Tibial artery (tissue), 4 donors: Measurements from ENCODE around the gene WDR55.
A peak's percentile ranks its signal among the peaks of the same experiment; 100 is the strongest.
"Not testable (repeated sequence)": the region's sequence is repeated elsewhere in the genome, so short reads cannot be mapped to it uniquely, and the experiment has no call there.

ENCODE experiments used
- DNase-seq, 2 donors: peaks; one replicate each; pipeline ENCODE4 v3.0.0-alpha.2; 2019
- H3K27ac ChIP-seq, 2 donors: fragments of 200-600 bp; sonication (generic) in 1 of 2; 1 replicate in 1 of 2; 2 replicates in 1 of 2; pipeline ENCODE4 v1.5.1; 2018 to 2019; ENCODE audit warnings: mild to moderate bottlenecking in 1 of 2
- H3K27me3 ChIP-seq, 2 donors: fragments of 200-600 bp; sonication (generic) in 1 of 2; one replicate each; pipeline versions ENCODE4 v1.5.1 to v1.6.0; 2016 to 2019
- H3K36me3 ChIP-seq, 3 donors: fragments of 200-600 bp; sonication (generic) in 2 of 3; one replicate each; pipeline ENCODE4 v1.5.1; 2016 to 2019; ENCODE audit warnings: mild to moderate bottlenecking in 2 of 3
- H3K4me1 ChIP-seq, 4 donors: fragments of 200-600 bp; sonication (generic) in 2 of 4; 1 replicate in 3 of 4; 2 replicates in 1 of 4; pipeline ENCODE4 v1.5.1; 2016 to 2019
- H3K4me3 ChIP-seq, 2 donors: fragments of 200-600 bp; sonication (generic) in 1 of 2; 1 replicate in 1 of 2; 2 replicates in 1 of 2; pipeline ENCODE4 v1.5.1; 2018 to 2019; ENCODE audit warnings: mild to moderate bottlenecking in 2 of 2
- H3K9me3 ChIP-seq, 3 donors: fragments of 200-600 bp; sonication (generic) in 1 of 3; one replicate each; pipeline ENCODE4 v1.5.1; 2016 to 2019
- CTCF ChIP-seq, 2 experiments: fragments of 200-600 bp in 1 of 2; fragments of 450-650 bp in 1 of 2; IDR thresholded peaks; one replicate each; pipeline ENCODE4 v1.5.1; 2017 to 2019; ENCODE audit warnings: antibody characterized with exemption in 2 of 2, mild to moderate bottlenecking in 1 of 2, moderate library complexity in 1 of 2
- intact Hi-C: fragments of 100-400 bp; cut with DNase I; formaldehyde crosslinking; loops from one replicate; pipeline ENCODE4 v1.15.0; 2023; ENCODE audit warnings: low total_unique reads

The WDR55 gene

DNA sequence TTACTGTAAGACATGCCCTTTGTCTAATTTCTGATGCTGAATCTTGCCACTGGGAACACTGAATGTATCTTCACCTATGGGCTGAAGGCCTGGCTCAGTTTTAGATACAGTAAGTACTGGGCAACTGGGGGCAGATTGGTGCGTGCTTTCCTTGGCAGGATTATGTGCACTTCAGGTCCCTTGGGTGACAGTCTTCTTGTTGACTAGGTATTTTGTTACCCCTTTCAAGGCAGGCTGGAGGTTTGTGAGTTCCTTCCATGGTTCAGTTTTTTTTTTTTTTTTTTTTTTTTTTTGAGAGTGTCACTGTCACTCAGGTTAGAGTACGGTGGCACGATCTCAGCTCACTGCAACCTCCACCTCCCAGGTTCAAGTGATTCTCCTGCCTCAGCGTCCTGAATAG, 43.1 kb downstream of the WDR55 start:
- TF ChIP-seq CTCF (IDR thresholded peaks at IDR 0.05) = no peak
- Histone ChIP-seq H3K27ac (no peak overlapping the region), H3K4me3 (no peak overlapping the region), H3K4me1 (peaks cover 0 to 9% (median 1%) of the 10 kb centered on the region in 4 donors), H3K9me3 (no peaks in the 10 kb centered on the region), H3K36me3 (peaks cover 35 to 51% (median 39%) of the 10 kb centered on the region in 3 donors), H3K27me3 (no peaks in the 10 kb centered on the region)
- DNase-seq = no peak
- intact Hi-C loops = no loop called here

DNA sequence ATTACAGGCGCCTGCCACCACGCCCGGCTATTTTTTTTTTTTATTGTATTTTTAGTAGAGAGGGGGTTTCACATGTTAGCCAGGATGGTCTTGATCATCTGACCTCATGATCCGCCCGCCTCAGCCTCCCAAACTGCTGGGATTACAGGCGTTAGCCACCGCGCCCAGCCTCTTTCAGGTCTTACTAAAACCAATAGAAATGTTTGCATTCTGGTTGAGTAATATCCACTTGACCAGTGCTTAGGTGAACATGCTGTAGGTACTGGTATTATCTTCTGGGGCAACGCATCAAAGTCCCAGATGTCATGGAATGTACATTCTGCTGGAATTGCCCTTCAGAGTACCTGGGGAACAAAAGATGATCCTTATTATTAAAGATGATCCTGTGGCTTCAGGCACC, 44.1 kb downstream of the WDR55 start:
- intact Hi-C loops, H3K4me3 ChIP-seq, H3K27ac ChIP-seq, H3K4me1 ChIP-seq, H3K9me3 ChIP-seq, DNase-seq, H3K27me3 ChIP-seq: not testable (repeated sequence)
- peaks cover 27 to 41% (median 31%) of the 10 kb centered on the region in 3 donors for H3K36me3 ChIP-seq

GRCh38 chr5:140710899-140711552, 46.3 kb downstream of the WDR55 start:
- peak; percentile 90 for DNase-seq
- TF ChIP-seq CTCF (IDR thresholded peaks at IDR 0.05) = no peak
- intact Hi-C loops = loop anchor here (10.0 kb wide), 1 partner anchor 146 kb away; the partner anchor contains the start of genes APBB3 and SLC35A4
- Histone ChIP-seq H3K4me1 (peaks cover 0 to 9% (median 1%) of the 10 kb centered on the region in 4 donors), H3K9me3 (no peaks in the 10 kb centered on the region), H3K27ac (peak overlapping the region; percentile 84 to 94), H3K4me3 (peak overlapping the region; percentile 57 to 63), H3K36me3 (peaks cover 5 to 19% (median 10%) of the 10 kb centered on the region in 3 donors), H3K27me3 (no peaks in the 10 kb centered on the region)

DNA sequence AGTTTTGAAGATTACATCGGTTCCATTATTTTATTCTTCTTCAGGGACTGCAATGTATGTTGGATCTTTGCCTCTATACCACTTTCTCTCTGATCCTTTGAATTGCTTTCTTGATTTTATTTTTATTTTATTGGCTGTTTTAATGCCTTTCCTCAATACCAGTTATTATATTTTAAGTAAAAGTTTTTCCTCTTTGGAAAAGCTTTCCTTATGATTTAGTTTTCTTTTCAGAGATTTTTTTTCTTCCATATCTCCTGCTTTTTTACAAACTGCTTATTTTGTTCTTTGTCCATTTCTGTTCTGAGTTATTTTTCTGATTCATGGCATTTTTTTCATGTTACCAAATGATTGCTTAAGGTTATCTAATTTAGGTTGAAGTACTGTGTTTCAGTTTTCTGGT, 47.1 kb downstream of the WDR55 start:
- peaks cover 0 to 11% (median 5%) of the 10 kb centered on the region in 3 donors for H3K36me3 ChIP-seq
- DNase-seq = no peak
- H3K4me1 ChIP-seq = peaks cover 0 to 9% (median 1%) of the 10 kb centered on the region in 4 donors
- peak overlapping the region; percentile 84 to 94 for H3K27ac ChIP-seq
- H3K27me3 ChIP-seq = no peaks in the 10 kb centered on the region
- no peaks in the 10 kb centered on the region for H3K9me3 ChIP-seq
- intact Hi-C loops = loop anchor here (10.0 kb wide), 1 partner anchor 147 kb away; the partner anchor contains the start of genes APBB3 and SLC35A4
- TF ChIP-seq CTCF (IDR thresholded peaks at IDR 0.05) = no peak
- no peak overlapping the region for H3K4me3 ChIP-seq

DNA sequence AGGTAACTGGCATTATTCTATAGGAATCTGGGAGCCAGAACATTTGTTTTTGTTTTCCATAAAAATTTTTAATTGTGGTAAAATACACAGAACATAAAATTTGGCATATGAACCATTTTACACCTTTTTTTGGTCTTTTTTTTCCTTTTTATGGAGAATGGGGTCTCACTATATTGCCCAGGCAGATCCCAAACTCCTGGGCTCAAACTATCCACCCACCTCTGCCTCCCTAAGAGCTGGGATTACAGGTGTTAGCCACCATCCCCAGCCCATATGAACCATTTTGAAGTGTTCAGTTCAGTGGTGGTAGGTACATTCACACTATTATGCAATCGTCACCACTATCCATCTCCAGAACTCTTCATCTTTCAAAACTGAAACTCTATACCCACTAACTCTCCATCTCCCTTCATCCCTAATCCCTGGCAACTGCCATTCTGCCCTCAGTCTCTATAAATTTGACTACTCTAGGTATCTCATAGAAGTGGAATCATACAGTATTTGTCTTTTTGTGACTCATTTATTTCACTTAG, 48.9 kb downstream of the WDR55 start:
- TF ChIP-seq CTCF (IDR thresholded peaks at IDR 0.05) = no peak
- intact Hi-C loops = loop anchor here (10.0 kb wide), 1 partner anchor 149 kb away; the partner anchor contains the start of genes APBB3 and SLC35A4

GRCh38 chr5:140716238-140716637, 51.5 kb downstream of the WDR55 start:
- not testable (repeated sequence) for H3K27me3 ChIP-seq
- intact Hi-C loops = loop anchor here (10.0 kb wide), 1 partner anchor 151 kb away; the partner anchor contains the start of genes APBB3 and SLC35A4

More for the DNA sequence above, 48.9 kb downstream of the WDR55 start:
- Histone ChIP-seq H3K4me3 (no peak overlapping the region), H3K36me3 (no peaks in the 10 kb centered on the region), H3K27me3 (no peaks in the 10 kb centered on the region), H3K9me3 (no peaks in the 10 kb centered on the region), H3K27ac (no peak overlapping the region), H3K4me1 (peaks cover 0 to 9% (median 1%) of the 10 kb centered on the region in 4 donors)
- DNase-seq = no peak

More at GRCh38 chr5:140716238-140716637, 51.5 kb downstream of the WDR55 start:
- H3K4me3 ChIP-seq, H3K36me3 ChIP-seq, DNase-seq, H3K27ac ChIP-seq, H3K4me1 ChIP-seq, H3K9me3 ChIP-seq: not testable (repeated sequence)
